ENCODE measurements around the gene BACH2.

GRCh38 chr6:90231308-90231707, 65.3 kb downstream of the BACH2 start:
- no peak for TF ChIP-seq CTCF (IDR thresholded peaks at IDR 0.05; ENCODE audit: insufficient read depth, low read length)
- TF ChIP-seq POLR2AphosphoS5 (IDR thresholded peaks at IDR 0.05; ENCODE audit: low read depth), result no peak
